ENCODE measurements around the gene RIMS4. TPM values are rescaled to one million over a fixed set of nuclear protein-coding genes. Genes with fewer than 3 reads are reported as not detected.

The RIMS4 gene
- total and polyA plus RNA-seq, 12 donors, result 0.04 to 0.42 (median 0.13) TPM; not detected in 5

DNA sequence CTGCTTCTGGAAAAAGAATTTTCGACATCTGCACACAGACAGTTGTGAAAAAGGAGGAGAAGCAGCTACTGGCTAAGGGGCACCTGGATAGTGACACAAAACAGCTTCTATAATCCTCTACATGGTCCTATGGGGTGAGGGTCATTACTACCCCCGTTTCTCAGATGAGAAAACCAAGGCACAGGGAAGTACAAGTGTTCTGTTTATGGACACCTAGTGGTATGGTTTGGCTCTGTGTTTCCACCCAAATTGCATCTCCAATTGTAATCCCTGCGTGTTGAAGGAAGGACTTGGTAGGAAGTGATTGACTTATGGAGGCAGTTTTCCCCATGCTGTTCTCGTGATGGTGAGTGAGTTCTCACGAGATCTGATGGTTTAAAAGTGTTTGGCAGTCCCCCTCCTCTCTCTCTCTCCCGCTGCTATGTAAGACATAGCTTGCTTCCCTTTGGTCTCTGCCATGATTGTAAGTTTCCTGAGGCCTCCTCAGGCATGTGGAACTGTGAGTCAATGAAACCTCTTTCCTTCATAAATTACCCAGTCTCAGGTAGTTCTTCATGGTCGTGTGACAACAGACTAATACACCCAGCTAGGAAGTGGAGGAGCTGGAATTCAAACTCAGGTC is 67.2 kb downstream of the RIMS4 start:
- Histone ChIP-seq H3K27me3 (peaks cover 0 to 20% (median 0%) of the 10 kb centered on the region in 7 donors), H3K27ac (peak overlapping the region in 1 of 10 donors; percentile 44), H3K9me3 (no peaks in the 10 kb centered on the region), H3K4me3 (no peak overlapping the region), H3K4me1 (peaks cover 0 to 49% (median 13%) of the 10 kb centered on the region in 9 donors), H3K36me3 (no peaks in the 10 kb centered on the region)
- TF ChIP-seq, protein P1, sequence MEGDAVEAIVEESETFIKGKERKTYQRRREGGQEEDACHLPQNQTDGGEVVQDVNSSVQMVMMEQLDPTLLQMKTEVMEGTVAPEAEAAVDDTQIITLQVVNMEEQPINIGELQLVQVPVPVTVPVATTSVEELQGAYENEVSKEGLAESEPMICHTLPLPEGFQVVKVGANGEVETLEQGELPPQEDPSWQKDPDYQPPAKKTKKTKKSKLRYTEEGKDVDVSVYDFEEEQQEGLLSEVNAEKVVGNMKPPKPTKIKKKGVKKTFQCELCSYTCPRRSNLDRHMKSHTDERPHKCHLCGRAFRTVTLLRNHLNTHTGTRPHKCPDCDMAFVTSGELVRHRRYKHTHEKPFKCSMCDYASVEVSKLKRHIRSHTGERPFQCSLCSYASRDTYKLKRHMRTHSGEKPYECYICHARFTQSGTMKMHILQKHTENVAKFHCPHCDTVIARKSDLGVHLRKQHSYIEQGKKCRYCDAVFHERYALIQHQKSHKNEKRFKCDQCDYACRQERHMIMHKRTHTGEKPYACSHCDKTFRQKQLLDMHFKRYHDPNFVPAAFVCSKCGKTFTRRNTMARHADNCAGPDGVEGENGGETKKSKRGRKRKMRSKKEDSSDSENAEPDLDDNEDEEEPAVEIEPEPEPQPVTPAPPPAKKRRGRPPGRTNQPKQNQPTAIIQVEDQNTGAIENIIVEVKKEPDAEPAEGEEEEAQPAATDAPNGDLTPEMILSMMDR (IDR thresholded peaks at IDR 0.05), result no peak
- DNase-seq (no peak), ATAC-seq (no peak)
- WGBS, 2 donors, result 69 to 73% methylated on average over 7 of the region's 7 CpGs
- intact Hi-C loops (cut with DNase I), result loop anchor here in 1 of 10 donors (10.0 kb wide), 1 partner anchor 222 kb away; the partner anchor contains the start of genes STK4 and TOMM34

DNA sequence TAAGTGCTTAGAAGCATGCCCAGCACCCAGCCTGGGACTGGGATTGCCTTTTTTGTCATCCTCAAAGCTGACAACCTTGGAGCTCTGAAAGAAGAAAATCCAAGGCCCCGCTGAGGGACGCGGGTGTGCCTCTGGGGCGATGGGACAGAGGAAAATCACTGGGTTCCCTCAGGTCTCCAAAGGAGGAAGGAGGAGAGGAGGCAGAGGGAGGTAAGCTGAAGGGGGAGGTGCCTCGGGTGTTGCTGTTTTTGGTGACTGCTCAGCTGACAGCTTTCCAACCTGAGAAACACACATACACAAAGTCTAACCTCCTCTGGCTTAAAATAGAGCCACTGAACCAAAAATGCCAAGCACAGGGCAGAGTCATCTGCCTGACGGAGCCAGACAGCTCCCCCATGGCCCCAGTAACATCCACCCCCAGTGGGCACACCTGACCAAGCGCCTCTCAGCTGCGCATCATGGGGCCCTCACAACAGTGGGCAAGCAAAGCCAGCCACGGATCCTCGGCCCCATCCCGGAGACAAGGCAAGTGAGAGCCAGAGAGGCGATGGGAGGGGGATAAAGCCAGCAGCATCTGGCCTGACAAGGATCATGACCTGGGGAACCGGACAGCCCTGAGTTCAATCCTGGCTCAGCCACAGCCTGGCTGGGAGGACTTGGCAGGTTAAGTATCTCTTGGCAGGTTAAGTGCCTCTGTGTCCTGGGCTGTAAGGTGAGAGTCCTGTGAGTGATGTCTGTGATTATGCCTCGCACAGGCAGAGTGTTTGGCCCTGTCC is 67.9 kb downstream of the RIMS4 start:
- WGBS, 2 donors, result 70 to 74% methylated on average over 14 of the region's 14 CpGs
- no peak overlapping the region for H3K4me3 ChIP-seq
- intact Hi-C loops (cut with DNase I), result loop anchor here in 1 of 10 donors (10.0 kb wide), 1 partner anchor 222 kb away; the partner anchor contains the start of genes STK4 and TOMM34
- peaks cover 0 to 20% (median 0%) of the 10 kb centered on the region in 7 donors for H3K27me3 ChIP-seq
- H3K4me1 ChIP-seq, result peaks cover 0 to 47% (median 13%) of the 10 kb centered on the region in 9 donors
- TF ChIP-seq, protein P1 (IDR thresholded peaks at IDR 0.05), result no peak
- peak in 4 of 8 donors; percentile 12 to 25 (median 22) for ATAC-seq
- H3K9me3 ChIP-seq, result no peaks in the 10 kb centered on the region
- DNase-seq, result no peak
- peak overlapping the region in 2 of 10 donors; percentile 5 to 44 for H3K27ac ChIP-seq
- no peaks in the 10 kb centered on the region for H3K36me3 ChIP-seq

DNA sequence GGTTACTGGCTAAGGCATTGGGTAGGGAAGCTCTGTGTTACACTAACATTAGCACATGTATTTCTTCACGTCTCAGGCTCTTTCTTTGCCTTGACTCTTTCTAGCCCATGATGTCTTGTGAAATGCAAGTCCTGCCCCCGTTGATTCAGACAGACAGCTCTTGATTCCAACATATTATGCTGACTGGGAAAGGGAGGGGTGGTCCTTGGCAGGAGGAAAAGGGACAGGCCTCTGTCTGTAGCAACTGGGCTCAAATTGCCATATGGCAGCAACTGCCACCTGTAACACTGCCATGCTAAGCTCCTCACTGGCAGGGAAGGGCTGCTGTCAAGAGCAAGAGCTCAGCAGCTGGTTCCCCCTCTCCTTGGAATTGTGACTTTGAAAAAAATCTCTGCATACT is 70.4 kb downstream of the RIMS4 start:
- Histone ChIP-seq H3K4me1 (peaks cover 0 to 26% (median 6%) of the 10 kb centered on the region in 9 donors), H3K4me3 (no peak overlapping the region), H3K9me3 (peaks cover 0 to 7% (median 0%) of the 10 kb centered on the region in 11 donors), H3K27ac (no peak overlapping the region), H3K36me3 (no peaks in the 10 kb centered on the region), H3K27me3 (no peaks in the 10 kb centered on the region)
- no peak for ATAC-seq
- intact Hi-C loops (cut with DNase I), result loop anchor here in 6 of 10 donors (5.0 to 10.0 kb wide), 8 partner anchors 125 to 528 kb away; partner anchors contain the start of genes OSER1 (in 2 of the 6), STK4 (in 1 of the 6) and TOMM34 (in 1 of the 6)
- WGBS, 2 donors, result 72 to 78% methylated on average over 2 of the region's 2 CpGs
- TF ChIP-seq, protein P1 (IDR thresholded peaks at IDR 0.05), result no peak
- DNase-seq, result no peak

- H3K36me3 ChIP-seq, result no peaks in the 10 kb centered on the region
- no peak overlapping the region for H3K4me3 ChIP-seq
- WGBS, 2 donors, result 66 to 68% methylated on average over 7 of the region's 7 CpGs
- peak; percentile 46 to 77 (median 62) for ATAC-seq
- H3K27me3 ChIP-seq, result no peaks in the 10 kb centered on the region
- intact Hi-C loops (cut with DNase I), result loop anchor here in 5 of 10 donors (5.0 to 10.0 kb wide), 7 partner anchors 124 to 527 kb away; partner anchors contain the start of gene OSER1 (in 2 of the 5)
- H3K4me1 ChIP-seq, result peaks cover 0 to 26% (median 6%) of the 10 kb centered on the region in 9 donors
- peak in 1 of 2 donors; percentile 66 for DNase-seq
- TF ChIP-seq, protein P1 (IDR thresholded peaks at IDR 0.05), result no peak
- peaks cover 0 to 7% (median 0%) of the 10 kb centered on the region in 11 donors for H3K9me3 ChIP-seq
- H3K27ac ChIP-seq, result peak overlapping the region in 1 of 10 donors; percentile 36
These were observed 71.4 kb downstream of the RIMS4 start for GRCh38 chr20:44738813-44739477.
